ENCODE data around the gene CALD1. TPM values are rescaled to one million over a fixed set of nuclear protein-coding genes. Genes with fewer than 3 reads are reported as not detected.

CALD1 gene
- polyA plus RNA-seq, 1 donor from 2014 or later: 8.0 TPM

DNA sequence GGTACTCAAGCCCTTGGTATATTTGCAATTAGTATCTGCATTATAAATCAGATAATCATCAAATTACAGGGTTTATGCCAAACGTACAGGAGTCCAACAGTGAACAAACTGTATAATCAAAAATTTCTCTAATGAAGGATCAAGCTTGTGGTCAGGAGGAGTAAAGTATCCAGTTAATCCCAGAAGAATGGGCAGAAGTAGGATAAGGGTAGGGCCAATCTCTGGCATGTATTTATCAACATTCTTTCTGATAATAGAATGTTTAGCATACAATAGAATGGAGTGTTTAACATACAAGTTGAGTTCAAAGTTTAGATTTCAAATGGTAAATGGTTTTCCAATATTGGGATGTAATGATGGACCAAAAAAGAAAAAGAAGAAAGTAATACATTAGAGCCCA lies 103.0 kb downstream of the CALD1 start:
- no peaks in the 10 kb centered on the region for H3K9me3 ChIP-seq (ENCODE audit: low read length)
- H3K4me3 ChIP-seq (ENCODE audit: low read length): no peak overlapping the region
- no peaks in the 10 kb centered on the region for H3K36me3 ChIP-seq (ENCODE audit: insufficient read depth, low read length)
- no peaks in the 10 kb centered on the region for H3F3A ChIP-seq (ENCODE audit: insufficient read depth, low read length, poor library complexity, severe bottlenecking)
- no peak overlapping the region for H2AFZ ChIP-seq (ENCODE audit: low read depth, low read length)
- no peaks in the 10 kb centered on the region for H3K9me2 ChIP-seq (ENCODE audit: insufficient read depth, low read length)
- H4K20me1 ChIP-seq (ENCODE audit: insufficient read depth): no peaks in the 10 kb centered on the region
- TF ChIP-seq EP300 (conservative IDR thresholded peaks at IDR 0.05; ENCODE audit: poor library complexity, severe bottlenecking): no peak
- TF ChIP-seq SMC3 (conservative IDR thresholded peaks at IDR 0.05; ENCODE audit: poor library complexity): no peak
- TF ChIP-seq, protein P1, sequence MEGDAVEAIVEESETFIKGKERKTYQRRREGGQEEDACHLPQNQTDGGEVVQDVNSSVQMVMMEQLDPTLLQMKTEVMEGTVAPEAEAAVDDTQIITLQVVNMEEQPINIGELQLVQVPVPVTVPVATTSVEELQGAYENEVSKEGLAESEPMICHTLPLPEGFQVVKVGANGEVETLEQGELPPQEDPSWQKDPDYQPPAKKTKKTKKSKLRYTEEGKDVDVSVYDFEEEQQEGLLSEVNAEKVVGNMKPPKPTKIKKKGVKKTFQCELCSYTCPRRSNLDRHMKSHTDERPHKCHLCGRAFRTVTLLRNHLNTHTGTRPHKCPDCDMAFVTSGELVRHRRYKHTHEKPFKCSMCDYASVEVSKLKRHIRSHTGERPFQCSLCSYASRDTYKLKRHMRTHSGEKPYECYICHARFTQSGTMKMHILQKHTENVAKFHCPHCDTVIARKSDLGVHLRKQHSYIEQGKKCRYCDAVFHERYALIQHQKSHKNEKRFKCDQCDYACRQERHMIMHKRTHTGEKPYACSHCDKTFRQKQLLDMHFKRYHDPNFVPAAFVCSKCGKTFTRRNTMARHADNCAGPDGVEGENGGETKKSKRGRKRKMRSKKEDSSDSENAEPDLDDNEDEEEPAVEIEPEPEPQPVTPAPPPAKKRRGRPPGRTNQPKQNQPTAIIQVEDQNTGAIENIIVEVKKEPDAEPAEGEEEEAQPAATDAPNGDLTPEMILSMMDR (IDR thresholded peaks at IDR 0.05; ENCODE audit: poor library complexity, severe bottlenecking): no peak
- TF ChIP-seq EZH2 (IDR thresholded peaks at IDR 0.05; ENCODE audit: borderline replicate concordance, insufficient read depth, low read length, poor library complexity, severe bottlenecking): no peak
- TF ChIP-seq MXI1 (conservative IDR thresholded peaks at IDR 0.05; ENCODE audit: poor library complexity, severe bottlenecking): no peak
- TF ChIP-seq POLR2AphosphoS5 (IDR thresholded peaks at IDR 0.05): no peak
- no peak for TF ChIP-seq RAD21 (conservative IDR thresholded peaks at IDR 0.05)
- TF ChIP-seq, protein P2, sequence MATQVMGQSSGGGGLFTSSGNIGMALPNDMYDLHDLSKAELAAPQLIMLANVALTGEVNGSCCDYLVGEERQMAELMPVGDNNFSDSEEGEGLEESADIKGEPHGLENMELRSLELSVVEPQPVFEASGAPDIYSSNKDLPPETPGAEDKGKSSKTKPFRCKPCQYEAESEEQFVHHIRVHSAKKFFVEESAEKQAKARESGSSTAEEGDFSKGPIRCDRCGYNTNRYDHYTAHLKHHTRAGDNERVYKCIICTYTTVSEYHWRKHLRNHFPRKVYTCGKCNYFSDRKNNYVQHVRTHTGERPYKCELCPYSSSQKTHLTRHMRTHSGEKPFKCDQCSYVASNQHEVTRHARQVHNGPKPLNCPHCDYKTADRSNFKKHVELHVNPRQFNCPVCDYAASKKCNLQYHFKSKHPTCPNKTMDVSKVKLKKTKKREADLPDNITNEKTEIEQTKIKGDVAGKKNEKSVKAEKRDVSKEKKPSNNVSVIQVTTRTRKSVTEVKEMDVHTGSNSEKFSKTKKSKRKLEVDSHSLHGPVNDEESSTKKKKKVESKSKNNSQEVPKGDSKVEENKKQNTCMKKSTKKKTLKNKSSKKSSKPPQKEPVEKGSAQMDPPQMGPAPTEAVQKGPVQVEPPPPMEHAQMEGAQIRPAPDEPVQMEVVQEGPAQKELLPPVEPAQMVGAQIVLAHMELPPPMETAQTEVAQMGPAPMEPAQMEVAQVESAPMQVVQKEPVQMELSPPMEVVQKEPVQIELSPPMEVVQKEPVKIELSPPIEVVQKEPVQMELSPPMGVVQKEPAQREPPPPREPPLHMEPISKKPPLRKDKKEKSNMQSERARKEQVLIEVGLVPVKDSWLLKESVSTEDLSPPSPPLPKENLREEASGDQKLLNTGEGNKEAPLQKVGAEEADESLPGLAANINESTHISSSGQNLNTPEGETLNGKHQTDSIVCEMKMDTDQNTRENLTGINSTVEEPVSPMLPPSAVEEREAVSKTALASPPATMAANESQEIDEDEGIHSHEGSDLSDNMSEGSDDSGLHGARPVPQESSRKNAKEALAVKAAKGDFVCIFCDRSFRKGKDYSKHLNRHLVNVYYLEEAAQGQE (IDR thresholded peaks at IDR 0.05; ENCODE audit: borderline replicate concordance): no peak
- no peak for TF ChIP-seq TAF1 (IDR thresholded peaks at IDR 0.05; ENCODE audit: low read depth)
- no peaks in the 10 kb centered on the region for H3K27me3 ChIP-seq (ENCODE audit: insufficient read depth, low read depth, low read length)
- H3K9ac ChIP-seq (ENCODE audit: low read length): no peak overlapping the region
- H3K4me2 ChIP-seq (ENCODE audit: low read length): no peak overlapping the region
- H3K27ac ChIP-seq (ENCODE audit: low read length): no peak overlapping the region
- no peaks in the 10 kb centered on the region for H3K79me2 ChIP-seq (replicated peaks; ENCODE audit: insufficient read depth, low read length)

DNA sequence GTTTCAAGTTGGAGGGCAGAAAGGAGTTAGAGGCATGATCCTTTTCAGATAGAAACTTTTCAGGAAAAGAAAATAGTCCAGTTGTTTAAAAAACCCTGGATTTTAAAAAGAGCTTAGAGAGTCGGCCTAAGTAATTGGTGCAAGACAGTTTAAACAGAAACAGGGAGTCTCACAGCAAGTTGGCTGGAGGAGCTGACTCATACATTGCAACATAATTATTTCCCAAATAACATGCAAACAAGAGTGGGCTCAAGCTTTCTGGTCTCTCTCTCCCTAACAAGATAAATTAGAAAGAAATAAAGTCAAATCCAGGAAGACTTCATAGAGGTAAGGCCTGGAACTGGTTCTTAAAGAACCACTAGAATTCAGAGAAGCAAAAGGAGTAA lies 106.5 kb downstream of the CALD1 start:
- H3K9me3 ChIP-seq (ENCODE audit: low read length): no peaks in the 10 kb centered on the region
- no peaks in the 10 kb centered on the region for H3K79me2 ChIP-seq (replicated peaks; ENCODE audit: insufficient read depth, low read length)
- no peaks in the 10 kb centered on the region for H3K9me2 ChIP-seq (ENCODE audit: insufficient read depth, low read length)
- H3K27me3 ChIP-seq (ENCODE audit: insufficient read depth, low read depth, low read length): no peaks in the 10 kb centered on the region
- no peaks in the 10 kb centered on the region for H3K36me3 ChIP-seq (ENCODE audit: insufficient read depth, low read length)
- H3K9ac ChIP-seq (ENCODE audit: low read length): no peak overlapping the region
- no peaks in the 10 kb centered on the region for H4K20me1 ChIP-seq (ENCODE audit: insufficient read depth)
- H3K4me3 ChIP-seq (ENCODE audit: low read length): no peak overlapping the region
- TF ChIP-seq POLR2AphosphoS5 (IDR thresholded peaks at IDR 0.05) (no peak), TAF1 (IDR thresholded peaks at IDR 0.05; ENCODE audit: low read depth) (no peak), EZH2 (IDR thresholded peaks at IDR 0.05; ENCODE audit: borderline replicate concordance, insufficient read depth, low read length, poor library complexity, severe bottlenecking) (no peak), RAD21 (conservative IDR thresholded peaks at IDR 0.05) (no peak), EP300 (conservative IDR thresholded peaks at IDR 0.05; ENCODE audit: poor library complexity, severe bottlenecking) (no peak), MXI1 (conservative IDR thresholded peaks at IDR 0.05; ENCODE audit: poor library complexity, severe bottlenecking) (no peak), SMC3 (conservative IDR thresholded peaks at IDR 0.05; ENCODE audit: poor library complexity) (no peak)
- TF ChIP-seq, protein P1 (IDR thresholded peaks at IDR 0.05; ENCODE audit: poor library complexity, severe bottlenecking): no peak
- TF ChIP-seq, protein P2 (IDR thresholded peaks at IDR 0.05; ENCODE audit: borderline replicate concordance): no peak
- H3K4me2 ChIP-seq (ENCODE audit: low read length): no peak overlapping the region
- H2AFZ ChIP-seq (ENCODE audit: low read depth, low read length): no peak overlapping the region
- H3F3A ChIP-seq (ENCODE audit: insufficient read depth, low read length, poor library complexity, severe bottlenecking): no peaks in the 10 kb centered on the region
- H3K27ac ChIP-seq (ENCODE audit: low read length): no peak overlapping the region
